ENCODE measurements around the gene KCNK5.

The KCNK5 gene

DNA sequence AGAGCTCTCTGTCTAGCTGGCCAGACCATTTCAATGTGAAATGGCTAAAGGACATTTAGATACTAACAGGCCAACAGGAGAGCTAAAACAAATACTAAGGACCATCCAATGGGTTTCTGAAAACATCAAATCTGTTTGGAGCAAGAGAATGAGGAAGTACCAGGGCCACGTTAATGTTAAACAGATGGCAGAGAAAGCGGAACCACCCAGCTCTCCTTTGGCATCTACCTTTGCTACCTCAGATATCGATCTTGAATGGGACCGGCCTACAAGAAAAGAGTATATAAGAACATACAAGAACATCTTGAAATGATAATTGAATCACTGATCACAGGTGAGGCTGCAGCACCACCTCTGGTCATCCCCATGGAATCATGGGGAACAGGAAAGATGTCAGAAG lies 31.8 kb downstream of the KCNK5 start:
- DNase-seq, result no peak

DNA sequence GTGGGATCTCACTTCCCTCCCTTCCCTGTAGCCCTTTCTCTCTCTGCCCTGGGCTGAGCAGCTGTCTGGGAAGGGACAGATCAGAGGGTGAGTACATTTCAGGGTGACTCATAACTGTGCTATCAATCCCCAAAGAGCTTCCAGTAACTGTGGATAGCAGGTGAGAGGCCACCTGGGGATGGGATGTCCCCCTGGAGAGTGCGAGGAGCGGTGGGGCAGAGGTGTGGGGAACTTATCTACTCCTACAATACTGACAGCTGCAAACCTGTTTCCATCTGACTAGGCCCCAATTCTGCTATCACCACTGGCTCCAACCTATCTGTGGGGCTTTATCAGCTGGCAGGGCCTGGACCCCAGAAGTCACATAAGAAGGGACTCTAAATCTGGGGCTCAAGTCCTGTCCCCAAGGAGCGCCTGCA lies 32.6 kb downstream of the KCNK5 start:
- DNase-seq, result no peak

DNA sequence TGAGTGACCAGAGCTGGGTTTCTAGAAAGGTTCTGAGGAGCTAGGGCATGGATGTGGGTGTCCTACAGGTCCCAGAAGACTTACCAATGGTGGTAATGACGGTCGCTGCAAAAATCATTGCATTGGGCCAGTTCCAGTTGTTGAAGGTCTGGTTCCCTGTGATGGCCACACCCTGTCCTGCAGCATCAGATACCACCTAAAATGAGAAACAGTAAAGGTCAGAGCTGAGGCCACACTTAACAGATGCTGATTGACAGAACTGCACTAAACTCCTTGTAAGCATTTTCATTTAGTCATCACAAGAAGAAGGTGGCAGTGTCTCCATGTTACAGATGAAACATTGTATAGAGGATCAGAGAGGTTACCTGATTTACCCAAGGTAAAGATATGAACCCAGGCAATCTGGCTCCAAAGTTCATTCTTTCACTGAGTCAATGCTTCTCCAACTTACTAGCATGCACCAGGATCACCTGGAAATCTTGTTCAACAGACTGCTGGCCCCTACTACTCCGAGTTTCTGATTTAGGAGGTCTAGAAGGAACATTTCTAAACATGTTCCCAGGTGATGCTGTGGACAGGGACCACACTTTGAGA lies 33.4 kb downstream of the KCNK5 start:
- no peak for DNase-seq

DNA sequence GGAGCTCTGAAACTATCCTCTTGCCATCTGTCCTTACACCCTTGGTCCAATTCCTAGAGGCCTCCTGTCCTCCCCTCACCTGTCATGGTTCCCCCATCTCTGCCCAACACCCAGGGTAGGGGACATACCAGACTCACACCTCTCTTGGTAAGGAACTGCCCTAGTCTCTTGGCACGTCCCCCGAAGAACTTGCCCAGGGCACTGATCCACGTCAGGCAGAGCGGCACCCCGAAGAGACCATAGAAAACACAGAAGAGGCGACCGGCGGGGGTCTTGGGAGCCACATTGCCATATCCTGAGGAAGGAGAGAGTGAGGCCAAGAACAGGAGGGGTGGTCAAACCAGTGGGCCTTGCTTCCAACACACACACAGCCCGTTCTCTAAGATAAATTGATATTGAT lies 34.8 kb downstream of the KCNK5 start:
- no peak for DNase-seq

DNA sequence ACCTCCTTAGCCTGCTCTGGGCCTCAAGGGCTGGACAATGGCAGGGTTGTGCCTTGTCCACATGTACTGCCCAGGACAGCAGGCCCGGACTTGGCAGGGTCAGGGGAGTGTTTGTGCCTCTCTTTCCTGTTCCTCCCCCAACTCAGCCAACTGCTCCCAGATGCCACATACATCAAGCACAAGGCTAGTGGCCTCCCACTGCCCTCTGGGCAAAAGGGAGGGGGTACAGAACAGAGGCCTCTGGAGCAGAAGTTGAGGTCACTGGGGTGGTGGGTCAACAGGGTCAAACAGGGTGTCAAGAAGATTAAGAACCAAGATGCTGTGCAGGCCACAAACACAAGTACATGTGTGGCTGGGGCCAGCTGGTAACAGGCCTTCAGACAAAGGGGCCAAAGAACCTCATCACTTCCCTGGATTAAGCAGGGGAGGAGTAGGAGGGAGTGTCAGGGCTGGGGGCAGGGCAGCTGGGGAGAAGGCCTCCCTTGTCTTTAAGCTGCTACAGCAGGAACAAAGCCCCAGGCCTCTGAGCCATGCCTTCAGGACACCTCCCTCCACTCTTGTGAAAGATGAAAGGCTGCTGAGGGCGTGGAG lies 36.0 kb downstream of the KCNK5 start:
- DNase-seq, result no peak

DNA sequence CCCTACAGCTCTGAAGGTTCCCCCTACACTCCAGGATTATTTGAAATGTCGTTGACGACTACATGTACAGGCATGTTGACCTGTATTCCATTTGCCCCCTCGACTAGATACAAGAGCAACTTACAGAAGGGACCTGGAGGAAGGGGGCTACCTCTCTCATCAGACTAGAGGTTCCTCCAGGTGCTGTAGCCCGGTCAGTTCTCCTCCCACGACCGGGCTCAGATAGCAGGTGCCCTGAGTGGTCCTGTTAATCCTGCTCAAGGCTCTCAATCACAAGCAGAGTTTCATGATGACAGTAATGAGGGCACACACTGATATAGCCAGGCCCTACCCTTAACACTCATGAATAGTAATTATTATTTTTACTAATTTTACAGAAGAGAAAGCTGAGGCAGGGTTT lies 36.5 kb downstream of the KCNK5 start:
- no peak for DNase-seq

DNA sequence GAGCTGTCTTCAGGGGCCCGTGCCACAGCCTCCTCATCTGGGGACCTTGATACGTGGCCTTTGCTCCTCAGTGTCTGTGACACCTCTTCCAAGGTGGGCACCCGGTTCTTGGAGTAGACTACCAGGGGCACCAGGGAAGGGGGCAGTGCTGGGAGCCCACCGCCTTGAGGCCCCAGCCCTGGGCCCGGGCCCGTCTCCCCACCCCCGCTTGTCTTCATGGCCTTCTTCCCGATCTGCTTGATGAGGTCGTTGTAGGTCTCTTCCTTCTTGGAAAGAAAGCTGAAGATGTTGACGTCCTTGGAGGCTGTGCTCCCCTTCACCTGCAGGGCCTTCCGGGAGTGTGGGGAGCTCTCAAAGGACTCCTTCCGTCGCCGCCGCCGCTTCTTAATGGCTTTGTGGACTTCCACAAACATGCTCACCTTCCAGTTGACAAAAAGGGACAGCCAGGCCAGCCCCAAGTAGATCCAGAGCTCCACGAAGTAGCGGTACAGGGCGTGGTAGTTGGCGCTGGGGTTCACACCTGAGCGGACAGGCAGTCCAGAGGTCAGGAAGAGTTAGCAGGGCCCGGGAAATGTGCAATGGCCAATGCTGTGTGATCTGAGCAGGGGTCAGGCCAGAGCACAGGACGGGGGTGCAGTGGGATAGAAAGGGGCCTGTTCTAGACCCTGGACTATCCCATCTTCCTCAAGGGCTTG lies 37.9 kb downstream of the KCNK5 start:
- no peak for DNase-seq

DNA sequence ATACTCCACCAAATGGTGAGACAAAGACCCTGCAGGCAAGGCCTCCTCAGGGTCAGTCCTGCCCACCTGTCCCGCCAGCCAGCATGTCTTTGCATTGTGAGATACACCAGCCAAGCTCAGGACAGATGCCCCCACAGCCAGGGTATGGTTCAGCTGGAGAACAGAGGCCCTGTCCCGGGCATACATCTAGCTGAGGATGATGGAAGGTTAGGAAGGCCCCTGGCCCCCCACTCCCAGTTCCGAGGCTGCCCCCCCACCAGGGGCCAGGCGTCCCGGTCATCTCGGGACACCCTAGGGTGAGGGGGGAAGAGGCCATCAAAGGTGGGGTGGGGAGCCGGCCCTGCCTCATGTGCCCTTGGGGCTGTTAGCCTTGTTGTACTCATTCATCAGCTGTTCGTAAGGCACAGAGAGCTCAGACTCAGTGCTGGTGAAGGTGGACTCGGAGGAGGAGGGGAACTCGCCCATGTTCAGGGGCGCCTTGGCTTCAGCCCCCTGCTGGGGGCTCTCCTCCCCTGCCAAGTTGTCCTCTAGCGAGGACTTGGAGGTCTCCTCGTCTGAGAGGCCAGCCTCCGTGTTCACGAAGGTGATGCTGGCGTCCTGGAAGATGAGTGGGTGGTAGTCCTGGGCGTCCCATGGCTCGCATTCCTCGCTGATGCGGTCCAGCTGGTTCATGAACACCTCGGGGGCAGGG lies 38.6 kb downstream of the KCNK5 start:
- no peak for DNase-seq

DNA sequence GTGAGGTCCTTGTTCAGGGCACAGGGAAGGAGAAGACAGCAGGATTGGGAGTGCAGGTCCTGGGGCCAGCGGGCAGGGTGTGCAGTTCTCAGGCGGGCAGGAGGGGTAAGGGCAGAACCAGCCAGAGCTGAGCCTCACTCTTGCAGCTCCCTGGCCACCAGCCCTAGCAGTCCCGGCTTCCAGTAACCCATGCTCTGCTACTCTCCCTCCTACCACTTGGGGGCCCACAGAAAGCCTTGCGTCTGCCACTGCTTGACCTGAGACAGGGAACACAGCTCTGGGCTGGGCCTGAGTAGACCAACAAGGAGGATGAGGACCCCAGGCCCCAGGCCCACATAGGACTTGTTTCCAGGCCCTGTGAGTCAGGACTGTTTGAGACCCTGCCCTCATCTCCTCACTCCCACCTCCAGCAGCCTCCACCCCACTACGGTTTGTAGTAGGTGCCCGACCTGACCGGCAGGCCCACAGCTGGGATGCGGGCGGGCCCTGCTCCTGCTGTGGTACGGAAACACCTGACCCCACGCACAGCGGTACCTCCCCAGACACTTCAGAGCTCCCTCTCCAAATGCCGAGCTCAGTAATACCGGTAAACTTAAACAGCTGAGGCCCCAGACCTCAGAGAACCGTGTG lies 39.2 kb downstream of the KCNK5 start:
- DNase-seq, result no peak

DNA sequence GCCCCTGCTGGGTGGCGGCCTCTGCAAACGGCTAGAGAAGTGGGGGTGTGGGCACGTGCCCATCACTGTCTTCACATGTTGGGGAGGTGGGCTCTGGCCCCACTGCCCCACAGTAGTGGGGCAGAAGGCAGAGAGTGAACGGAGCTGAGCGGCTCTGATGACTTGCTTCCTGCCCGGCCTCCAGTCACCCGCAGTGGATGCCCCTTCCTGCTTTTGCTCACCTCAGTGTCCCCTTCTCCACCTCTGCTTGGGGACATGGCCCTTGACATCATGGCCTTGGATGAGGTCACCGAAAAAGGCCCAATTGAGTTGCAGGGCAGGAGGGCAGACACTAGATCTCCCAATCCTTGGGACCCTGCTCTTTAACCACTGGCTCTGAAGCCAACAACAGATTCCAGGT lies 40.1 kb downstream of the KCNK5 start:
- no peak for DNase-seq

DNA sequence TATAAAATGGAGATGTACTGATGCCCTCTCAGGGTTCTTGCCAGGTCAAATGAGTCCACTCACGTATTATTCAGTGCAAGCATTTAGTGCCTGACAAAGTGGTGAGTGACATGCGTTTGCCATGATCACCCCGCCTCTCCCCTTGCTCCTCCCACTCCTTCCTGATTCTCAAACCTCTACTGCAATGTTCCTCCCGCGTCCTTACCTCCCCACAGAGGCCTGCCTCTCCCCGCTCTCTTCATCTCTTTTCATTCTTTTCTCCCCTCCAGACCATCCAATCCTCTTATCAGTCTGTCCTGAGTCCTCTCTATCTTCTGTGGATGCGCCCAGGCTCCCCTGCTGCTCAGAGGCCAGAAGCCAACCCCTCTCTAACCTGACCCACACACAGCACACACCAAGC lies 40.7 kb downstream of the KCNK5 start:
- no peak for DNase-seq

DNA sequence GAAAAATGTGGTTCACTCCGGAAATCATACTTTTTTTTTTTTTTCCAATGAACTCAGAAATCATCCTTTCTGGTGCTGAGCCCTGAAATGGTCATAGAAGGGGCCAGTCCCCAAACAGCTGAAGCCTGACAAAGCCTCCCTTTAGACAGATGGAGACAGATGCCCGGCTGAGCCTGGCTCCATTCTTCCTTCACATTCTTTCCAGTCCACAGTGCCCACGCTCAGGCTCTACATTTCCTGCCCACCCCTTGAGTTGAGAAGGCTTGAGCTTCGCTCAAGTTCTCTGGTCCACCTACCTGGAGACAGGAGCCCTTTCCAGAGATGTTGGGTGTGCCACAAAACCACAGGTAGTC lies 41.2 kb downstream of the KCNK5 start:
- peak; percentile 45 for DNase-seq

DNA sequence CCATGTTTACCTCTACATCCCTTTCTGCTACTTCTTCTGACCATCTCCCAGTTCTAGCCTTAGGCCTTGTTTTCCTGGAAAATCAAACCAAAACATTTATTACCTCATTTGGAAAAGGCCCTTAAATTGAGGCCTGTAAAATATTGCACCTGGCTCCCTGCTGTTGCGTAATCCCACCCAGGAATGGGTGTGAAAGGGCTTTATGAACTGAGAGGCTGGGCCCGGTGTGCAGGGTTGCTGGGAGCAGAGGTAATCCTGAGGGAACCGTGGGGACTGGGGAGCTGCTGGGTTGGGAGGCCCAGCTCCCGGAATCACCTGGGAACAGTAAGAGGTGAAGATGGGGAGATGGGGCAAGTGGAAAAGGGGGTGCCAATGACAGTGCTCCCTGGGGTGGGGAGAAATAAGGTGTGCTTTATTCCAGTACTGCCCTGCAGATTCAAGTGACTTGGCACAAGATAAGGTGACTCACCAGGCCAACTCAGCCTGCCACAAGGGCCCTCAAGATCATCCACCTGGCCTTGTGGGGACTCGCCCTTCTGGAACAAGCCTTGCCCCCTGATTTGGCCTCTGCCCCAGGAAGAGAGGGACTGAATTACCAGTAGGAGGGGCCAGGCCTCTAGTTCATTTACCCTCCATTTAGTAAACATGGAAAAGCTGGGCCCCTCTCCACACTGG lies 44.2 kb downstream of the KCNK5 start:
- no peak for DNase-seq

DNA sequence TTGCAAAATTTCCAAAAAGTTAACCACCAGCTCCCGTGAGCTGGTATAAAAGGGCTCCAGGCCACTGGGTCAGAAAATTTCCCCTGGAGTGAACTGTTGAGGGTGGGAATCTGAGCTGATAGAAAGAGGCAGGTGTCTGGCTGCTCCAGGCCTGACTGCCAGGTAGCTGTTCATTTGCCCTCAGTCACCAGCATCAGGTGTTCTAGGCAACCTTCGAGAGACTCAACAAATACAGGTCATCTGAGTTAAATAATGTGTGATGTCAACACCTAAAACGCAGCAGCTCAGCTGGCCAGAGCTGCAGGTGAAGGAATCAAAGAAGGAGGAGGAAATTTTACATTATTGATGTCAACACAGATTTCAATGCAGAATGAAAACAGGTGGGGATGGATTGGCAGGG lies 46.7 kb downstream of the KCNK5 start:
- no peak for DNase-seq

DNA sequence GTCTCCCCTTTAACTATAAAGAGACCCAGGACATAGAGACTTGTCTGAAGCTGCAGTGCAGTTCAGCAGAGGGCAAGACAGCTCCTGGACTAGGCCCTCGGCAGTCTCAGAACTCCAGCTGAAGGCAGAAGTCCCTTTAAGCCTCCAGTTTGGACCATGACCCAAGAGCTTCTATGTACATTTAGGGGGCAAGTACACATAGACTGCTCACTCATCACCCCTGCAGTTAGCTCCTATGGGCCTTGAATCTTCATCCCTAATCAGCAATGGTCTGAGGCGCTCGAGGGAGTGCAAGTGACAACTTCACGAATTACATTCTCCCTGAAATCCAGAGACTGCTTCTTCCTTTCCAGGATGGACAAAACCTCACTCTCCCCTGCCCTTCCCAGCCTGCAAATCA lies 47.4 kb downstream of the KCNK5 start:
- DNase-seq, result no peak

DNA sequence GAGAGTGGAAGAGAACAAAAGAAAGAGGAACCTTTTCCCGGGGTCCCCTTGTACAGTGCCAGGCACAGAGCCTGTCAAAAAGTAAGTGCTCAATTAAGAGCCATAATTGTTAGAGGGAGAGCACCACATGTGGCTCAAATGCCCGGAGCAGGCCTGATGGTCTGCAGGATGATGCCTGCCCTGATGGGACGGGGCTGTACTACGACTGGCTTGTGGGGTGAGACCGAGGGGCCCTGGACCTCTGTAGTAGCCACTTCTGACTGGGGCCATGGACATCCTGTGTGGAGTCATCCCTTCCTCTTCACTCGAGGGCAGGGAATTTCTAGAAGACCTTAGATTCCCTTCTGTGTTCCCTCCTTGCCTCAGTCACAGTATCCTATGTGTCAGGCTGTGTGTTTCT lies 47.9 kb downstream of the KCNK5 start:
- DNase-seq, result no peak

DNA sequence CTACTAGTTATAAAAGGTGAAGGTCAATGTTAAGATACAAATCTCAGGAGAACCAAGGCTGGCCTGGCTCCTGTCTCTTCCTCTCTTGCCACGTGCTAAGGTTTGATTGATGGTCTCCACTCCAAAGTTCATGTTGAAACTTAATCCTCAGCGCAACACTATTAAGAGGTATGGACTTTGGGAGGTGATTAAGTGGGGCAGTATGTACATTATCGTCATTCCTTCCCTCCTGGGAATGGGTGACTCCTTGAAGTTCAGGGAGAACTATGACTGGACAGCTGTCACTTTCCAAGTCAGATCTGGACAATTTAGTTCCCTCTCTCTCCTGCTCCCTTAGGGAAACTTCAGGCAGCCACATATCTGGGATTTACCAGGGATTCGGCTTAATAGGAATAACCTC lies 50.5 kb downstream of the KCNK5 start:
- DNase-seq, result no peak

DNA sequence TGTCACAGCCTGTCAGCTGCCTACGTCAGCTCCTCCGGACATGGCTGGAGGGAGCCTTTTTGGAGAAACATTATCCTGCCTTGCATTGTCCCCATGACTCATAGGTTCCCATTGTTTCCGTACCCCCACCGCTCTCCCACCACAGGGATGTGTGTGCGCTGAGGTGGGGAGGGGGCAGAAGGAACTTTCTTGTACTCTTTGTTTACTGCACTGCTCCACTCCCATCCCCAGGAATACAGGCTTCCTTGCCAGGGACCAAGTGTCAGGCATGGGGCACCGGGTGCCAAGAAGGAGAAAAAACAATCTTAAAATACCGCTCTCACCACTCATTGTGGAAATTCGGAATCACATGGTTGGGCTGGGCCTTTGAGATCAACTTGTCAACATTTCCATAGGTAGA lies 51.0 kb downstream of the KCNK5 start:
- no peak for DNase-seq

DNA sequence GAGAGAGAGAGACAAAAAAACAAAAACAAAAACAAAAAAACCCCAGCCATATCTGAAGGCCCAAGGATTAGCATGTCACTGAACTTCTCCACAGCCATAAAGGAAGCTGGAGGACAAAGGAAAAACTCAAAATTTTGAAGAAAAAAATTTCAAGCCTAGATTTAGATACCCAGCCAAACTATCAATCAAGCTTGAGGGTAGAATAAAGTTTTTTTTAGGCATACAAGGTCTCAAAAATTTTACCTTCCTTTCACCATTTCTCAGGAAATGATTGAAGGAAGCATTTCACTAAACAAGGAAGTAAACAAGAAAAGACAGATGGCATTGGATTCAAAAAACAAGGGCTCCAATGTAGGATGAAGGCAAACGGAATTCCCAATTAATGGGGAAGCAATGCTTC lies 52.1 kb downstream of the KCNK5 start:
- no peak for DNase-seq

DNA sequence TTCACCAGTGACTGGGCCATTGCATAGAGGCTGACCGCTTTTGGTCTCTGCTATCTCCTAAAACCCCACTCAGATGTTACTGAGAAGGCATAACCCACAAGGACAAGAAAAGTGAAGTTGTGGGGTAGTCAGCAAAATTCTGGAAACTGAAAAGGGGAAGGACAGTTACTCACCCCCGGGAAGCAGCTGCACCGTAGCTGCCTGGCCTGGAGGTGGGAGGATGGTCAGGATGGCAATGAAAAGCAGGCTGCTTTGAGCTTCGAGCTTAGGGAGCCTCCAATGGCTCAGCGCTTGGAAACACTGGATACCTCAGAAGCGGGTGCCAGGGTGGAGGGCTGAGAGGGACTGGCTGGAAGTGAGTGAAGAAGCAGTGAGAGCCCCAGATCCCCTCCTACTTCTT lies 56.0 kb downstream of the KCNK5 start:
- DNase-seq, result no peak

DNA sequence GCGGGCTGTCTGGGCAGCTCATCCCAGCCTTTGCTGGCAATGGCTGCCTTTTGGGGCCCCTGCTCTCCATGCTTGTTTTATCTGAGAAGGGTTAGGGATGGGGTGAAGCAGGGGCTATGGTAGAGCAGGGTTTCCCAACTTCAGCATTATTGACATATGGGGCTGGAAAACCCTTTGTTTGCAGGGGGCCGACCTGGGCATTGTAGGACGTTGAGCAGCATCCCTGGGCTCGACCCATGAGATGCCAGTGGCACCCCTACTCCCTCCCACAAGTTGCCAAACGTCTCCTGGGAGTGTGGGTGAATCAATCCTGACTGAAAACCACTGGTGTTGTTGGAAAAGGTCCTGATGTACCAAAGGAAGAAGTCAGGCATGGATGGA lies 56.9 kb downstream of the KCNK5 start:
- no peak for DNase-seq

DNA sequence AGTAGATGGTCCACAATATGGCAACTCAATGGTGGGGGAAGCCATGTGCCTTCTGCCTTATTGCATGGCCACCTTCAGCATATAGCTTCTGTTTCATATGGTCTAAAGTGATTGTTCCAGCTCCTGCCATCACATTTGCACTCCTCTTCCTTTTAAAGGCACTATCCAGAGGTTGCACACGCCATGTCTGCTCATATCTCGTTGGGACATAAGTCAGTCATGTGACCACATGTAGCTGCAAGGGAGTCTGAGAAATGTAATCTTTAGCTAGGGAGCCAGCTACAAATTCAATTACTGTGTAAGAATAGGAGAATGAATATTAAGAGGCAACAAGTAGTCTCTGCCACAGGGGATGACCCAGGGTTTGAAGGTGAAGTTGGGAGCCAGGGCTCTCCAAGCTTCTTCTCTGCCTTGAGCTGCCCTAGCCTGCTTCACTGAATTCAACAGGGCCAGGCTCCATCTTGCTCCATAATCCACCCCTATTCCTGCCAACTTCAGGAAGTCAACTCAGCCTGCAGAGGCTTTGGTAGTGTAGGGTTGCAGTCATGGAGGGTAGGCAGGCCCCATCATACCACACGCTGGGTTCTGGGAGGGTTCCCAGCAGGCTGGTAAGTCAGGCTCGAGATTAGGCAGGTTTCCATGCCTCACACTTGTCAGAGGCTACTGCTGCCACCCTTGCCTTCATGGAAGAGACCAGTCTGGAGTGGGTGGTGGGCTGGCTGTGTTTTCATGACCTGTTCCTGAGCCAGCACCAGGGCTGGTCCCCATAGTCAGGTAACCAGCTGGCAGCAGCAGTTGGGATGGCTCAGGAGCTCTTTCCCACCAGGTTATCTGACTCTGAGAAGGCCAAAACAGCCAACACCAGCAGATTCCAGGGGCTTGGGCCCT lies 57.5 kb downstream of the KCNK5 start:
- DNase-seq, result no peak
